GM18519 (cell line): ENCODE measurements around the gene ABL2.

ENCODE experiments used
- ATAC-seq: cut with Tn5 transposase; IDR thresholded peaks from one replicate; pipeline ENCODE4 v1.9.1; 2021; ENCODE audit warnings: mild to moderate bottlenecking, moderate library complexity; ENCODE audit not compliant: unreplicated experiment, low FRiP score

Gene ABL2

GRCh38 chr1:179103999-179104398 is 125.5 kb downstream of the ABL2 start:
- ATAC-seq: no peak

GRCh38 chr1:179101566-179101965 is 127.9 kb downstream of the ABL2 start:
- no peak for ATAC-seq

- ATAC-seq: no peak
Measured at GRCh38 chr1:179099891-179100290, 129.6 kb downstream of the ABL2 start.

- ATAC-seq: no peak
Measured at GRCh38 chr1:179095924-179096323, 133.6 kb downstream of the ABL2 start.

- no peak for ATAC-seq
Measured at GRCh38 chr1:179095377-179095776, 134.1 kb downstream of the ABL2 start.

GRCh38 chr1:179094818-179095217 is 134.7 kb downstream of the ABL2 start:
- no peak for ATAC-seq

- ATAC-seq: no peak
Measured at GRCh38 chr1:179092896-179093461, 136.5 kb downstream of the ABL2 start.

GRCh38 chr1:179091691-179092165 is 137.7 kb downstream of the ABL2 start:
- no peak for ATAC-seq

- no peak for ATAC-seq
Measured at GRCh38 chr1:179090923-179091322, 138.6 kb downstream of the ABL2 start.

- ATAC-seq: no peak
Measured at GRCh38 chr1:179090522-179090921, 139.0 kb downstream of the ABL2 start.

GRCh38 chr1:179089827-179090482 is 139.5 kb downstream of the ABL2 start:
- ATAC-seq: no peak

- ATAC-seq: no peak
Measured at GRCh38 chr1:179087665-179088064, 141.8 kb downstream of the ABL2 start.

GRCh38 chr1:179083533-179083932 is 145.9 kb downstream of the ABL2 start:
- peak; percentile 20 for ATAC-seq

- no peak for ATAC-seq
Measured at GRCh38 chr1:179082999-179083335, 146.5 kb downstream of the ABL2 start.

- no peak for ATAC-seq
Measured at GRCh38 chr1:179082333-179082998, 147.0 kb downstream of the ABL2 start.

GRCh38 chr1:179081687-179082332 is 147.7 kb downstream of the ABL2 start, which contains the start of gene TOR3A:
Gene TOR3A, plus strand, starts transcription at chr1:179082070. Its CDS starts 59 bp downstream, at chr1:179082129.
- ATAC-seq: peak; percentile 86

- ATAC-seq: peak; percentile 2
Measured at GRCh38 chr1:179080866-179081686, 148.4 kb downstream of the ABL2 start.

- peak; percentile 18 for ATAC-seq
Measured at GRCh38 chr1:179079113-179079761, 150.2 kb downstream of the ABL2 start.

GRCh38 chr1:179077396-179077795 is 152.1 kb downstream of the ABL2 start:
- no peak for ATAC-seq

- ATAC-seq: no peak
Measured at GRCh38 chr1:179066471-179066870, 163.0 kb downstream of the ABL2 start.
